Gastrocnemius medialis (tissue), 4 donors: ENCODE results near the gene WDR81.
A peak's percentile ranks its signal among the peaks of the same experiment; 100 is the strongest.

Experiments
- POLR2A ChIP-seq, 2 donors: fragments of 450-650 bp; IDR thresholded peaks; one replicate each; pipeline ENCODE4 v1.6.1; 2017; ENCODE audit warnings: antibody characterized with exemption in 2 of 2, mild to moderate bottlenecking in 2 of 2, moderate library complexity in 2 of 2
- TF ChIP-seq, protein P1 (sequence below), 5 experiments: fragments of 450-650 bp in 3 of 5; fragments of 200-600 bp in 2 of 5; sonication (generic) in 2 of 5; IDR thresholded peaks in 4 of 5; conservative IDR thresholded peaks in 1 of 5; 1 replicate in 4 of 5; 2 replicates in 1 of 5; pipeline ENCODE4 v1.5.1; 2016 to 2019; ENCODE audit warnings: antibody characterized with exemption in 5 of 5, mild to moderate bottlenecking in 3 of 5, moderate library complexity in 3 of 5

DNA sequence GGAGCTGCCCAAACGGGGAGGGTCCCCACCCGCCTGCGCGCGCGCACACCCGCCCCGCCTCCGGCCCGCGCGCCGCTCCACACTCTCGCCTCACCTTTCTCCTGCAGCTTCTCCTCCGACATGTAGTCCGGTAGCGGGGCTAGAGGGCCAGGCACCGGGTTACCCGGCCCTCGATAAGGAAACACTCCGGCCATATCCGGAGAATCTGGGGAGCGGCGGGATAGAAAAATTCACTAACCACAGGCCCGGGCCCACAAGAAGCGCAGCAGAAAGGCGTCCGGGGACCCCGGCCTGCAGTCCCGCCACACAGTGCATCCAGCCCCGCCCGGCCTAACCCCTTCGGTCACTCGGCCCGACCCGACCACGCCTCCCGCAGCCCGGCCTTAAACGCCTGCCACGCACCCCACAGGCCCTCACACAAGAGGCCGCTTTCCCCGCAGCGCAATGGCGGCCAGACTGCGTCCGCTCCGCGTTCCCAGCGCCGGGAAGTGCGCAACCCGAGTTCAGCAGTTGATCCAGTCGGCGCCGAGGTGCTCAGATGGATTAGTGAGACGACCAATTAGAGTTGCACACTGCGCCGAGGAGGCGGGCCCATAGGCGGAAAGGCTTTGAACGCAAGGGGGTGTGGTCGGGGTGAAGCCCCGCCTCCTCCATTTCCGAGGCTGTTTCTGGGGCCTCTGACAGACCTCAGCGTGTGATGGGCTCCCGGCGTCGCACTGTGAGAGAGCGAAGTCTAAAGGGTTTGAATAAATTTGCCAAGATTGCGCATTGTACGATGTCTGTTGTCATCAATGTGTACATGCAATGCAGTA is 39.9 kb upstream of the WDR81 start, which contains the start of gene PRPF8:
- TF ChIP-seq, protein P1, sequence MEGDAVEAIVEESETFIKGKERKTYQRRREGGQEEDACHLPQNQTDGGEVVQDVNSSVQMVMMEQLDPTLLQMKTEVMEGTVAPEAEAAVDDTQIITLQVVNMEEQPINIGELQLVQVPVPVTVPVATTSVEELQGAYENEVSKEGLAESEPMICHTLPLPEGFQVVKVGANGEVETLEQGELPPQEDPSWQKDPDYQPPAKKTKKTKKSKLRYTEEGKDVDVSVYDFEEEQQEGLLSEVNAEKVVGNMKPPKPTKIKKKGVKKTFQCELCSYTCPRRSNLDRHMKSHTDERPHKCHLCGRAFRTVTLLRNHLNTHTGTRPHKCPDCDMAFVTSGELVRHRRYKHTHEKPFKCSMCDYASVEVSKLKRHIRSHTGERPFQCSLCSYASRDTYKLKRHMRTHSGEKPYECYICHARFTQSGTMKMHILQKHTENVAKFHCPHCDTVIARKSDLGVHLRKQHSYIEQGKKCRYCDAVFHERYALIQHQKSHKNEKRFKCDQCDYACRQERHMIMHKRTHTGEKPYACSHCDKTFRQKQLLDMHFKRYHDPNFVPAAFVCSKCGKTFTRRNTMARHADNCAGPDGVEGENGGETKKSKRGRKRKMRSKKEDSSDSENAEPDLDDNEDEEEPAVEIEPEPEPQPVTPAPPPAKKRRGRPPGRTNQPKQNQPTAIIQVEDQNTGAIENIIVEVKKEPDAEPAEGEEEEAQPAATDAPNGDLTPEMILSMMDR (IDR thresholded peaks at IDR 0.05 in 4 of 5, conservative IDR thresholded peaks at IDR 0.05 in 1 of 5) = peak in 1 of 5 experiments; percentile 18
- TF ChIP-seq POLR2A (IDR thresholded peaks at IDR 0.05) = peak; percentile 97 to 99
